OCI-LY3 (cell line): ENCODE data around the gene NCAN.

Experiments
- H2AFZ ChIP-seq: fragments of 200-600, 300-600 bp; shearing (Covaris generic); 2 replicates; pipeline ENCODE4 v1.6.0; 2014; ENCODE audit warnings: antibody characterized with exemption, low read depth, low read length
- H3K27ac ChIP-seq: fragments of 200-600, 300-600 bp; sonication (generic); 2 replicates; pipeline ENCODE4 v1.5.1; 2014; ENCODE audit warnings: mild to moderate bottlenecking, low read length, moderate library complexity, mixed read lengths
- H3K27me3 ChIP-seq: fragments of 200-600, 300-600 bp; sonication (generic); 2 replicates; pipeline ENCODE4 v1.6.1; 2014; ENCODE audit warnings: low read depth, low read length, mixed read lengths
- H3K36me3 ChIP-seq: fragments of 200-600, 300-600 bp; sonication (generic); replicated peaks from 2 replicates; pipeline ENCODE3; 2014; ENCODE audit warnings: low read depth, low read length, mixed read lengths
- H3K4me1 ChIP-seq: fragments of 300-600, 200-600 bp; sonication (generic); 2 replicates; pipeline ENCODE4 v1.6.1; 2014; ENCODE audit warnings: low read length, mixed read lengths
- H3K4me2 ChIP-seq: fragments of 200-600, 300-600 bp; sonication (generic); 2 replicates; pipeline ENCODE4 v1.6.1; 2014; ENCODE audit warnings: low read length, mixed read lengths
- H3K4me3 ChIP-seq: fragments of 300-600, 200-600 bp; sonication (generic); 2 replicates; pipeline ENCODE4 v1.5.1; 2014; ENCODE audit warnings: antibody characterized with exemption, mild to moderate bottlenecking, low read length, moderate library complexity
- H3K79me2 ChIP-seq: fragments of 300-600, 200-600 bp; shearing (Covaris generic); 2 replicates; pipeline ENCODE4 v1.6.1; 2014; ENCODE audit warnings: mild to moderate bottlenecking, low read length, mixed read lengths
- H3K9ac ChIP-seq: fragments of 300-600, 200-600 bp; shearing (Covaris generic); 2 replicates; pipeline ENCODE4 v1.6.0; 2014; ENCODE audit warnings: mild to moderate bottlenecking, low read length, moderate library complexity
- H3K9me3 ChIP-seq: fragments of 200-600, 300-600 bp; shearing (Covaris generic); 2 replicates; pipeline ENCODE4 v1.6.1; 2014; ENCODE audit warnings: low read length, mixed read lengths; ENCODE audit not compliant: insufficient read depth
- H4K20me1 ChIP-seq: fragments of 200-600, 300-600 bp; sonication (generic); 2 replicates; pipeline ENCODE4 v1.6.1; 2016; ENCODE audit warnings: low read length, mixed read lengths; ENCODE audit not compliant: insufficient read depth
- EZH2phosphoT487 ChIP-seq: fragments of 200-600 bp; shearing (Covaris generic); IDR thresholded peaks from 2 replicates; pipeline ENCODE4 v1.6.1; 2018; ENCODE audit warnings: antibody characterized with exemption, mixed run types, low read depth
- TF ChIP-seq, protein P1 (sequence below): fragments of 200-600, 300-600 bp; sonication (generic); IDR thresholded peaks from 2 replicates; pipeline ENCODE4 v1.5.1; 2014; ENCODE audit warnings: antibody characterized with exemption, low read length, low read depth

NCAN gene

DNA sequence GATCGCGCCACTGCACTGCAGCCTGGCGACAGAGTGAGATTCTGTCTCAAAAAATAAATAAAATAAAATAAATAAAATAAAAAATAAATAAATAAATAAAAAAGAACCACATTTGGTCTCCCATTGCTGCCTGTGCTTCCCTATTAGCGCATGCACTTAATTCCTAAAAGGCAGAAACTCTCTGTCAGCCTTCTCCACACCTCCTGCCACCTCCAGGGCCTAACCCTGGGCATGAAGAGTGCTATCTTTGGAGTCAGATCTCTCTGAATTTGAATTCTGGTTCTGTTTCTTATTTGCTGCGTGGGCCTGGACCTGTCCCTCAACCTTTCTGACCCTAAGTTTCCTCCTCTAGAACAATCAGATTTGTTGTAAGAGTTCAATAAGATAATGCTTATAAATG lies 11.3 kb downstream of the NCAN start:
- Histone ChIP-seq H4K20me1 (no peaks in the 10 kb centered on the region), H3K36me3 (no peaks in the 10 kb centered on the region), H3K4me1 (no peaks in the 10 kb centered on the region), H2AFZ (no peak overlapping the region), H3K9me3 (no peaks in the 10 kb centered on the region), H3K4me3 (no peak overlapping the region), H3K27me3 (no peaks in the 10 kb centered on the region; the same call in 1 of the 2 replicates), H3K79me2 (no peaks in the 10 kb centered on the region), H3K4me2 (no peak overlapping the region), H3K9ac (no peak overlapping the region), H3K27ac (no peak overlapping the region)
- TF ChIP-seq, protein P1, sequence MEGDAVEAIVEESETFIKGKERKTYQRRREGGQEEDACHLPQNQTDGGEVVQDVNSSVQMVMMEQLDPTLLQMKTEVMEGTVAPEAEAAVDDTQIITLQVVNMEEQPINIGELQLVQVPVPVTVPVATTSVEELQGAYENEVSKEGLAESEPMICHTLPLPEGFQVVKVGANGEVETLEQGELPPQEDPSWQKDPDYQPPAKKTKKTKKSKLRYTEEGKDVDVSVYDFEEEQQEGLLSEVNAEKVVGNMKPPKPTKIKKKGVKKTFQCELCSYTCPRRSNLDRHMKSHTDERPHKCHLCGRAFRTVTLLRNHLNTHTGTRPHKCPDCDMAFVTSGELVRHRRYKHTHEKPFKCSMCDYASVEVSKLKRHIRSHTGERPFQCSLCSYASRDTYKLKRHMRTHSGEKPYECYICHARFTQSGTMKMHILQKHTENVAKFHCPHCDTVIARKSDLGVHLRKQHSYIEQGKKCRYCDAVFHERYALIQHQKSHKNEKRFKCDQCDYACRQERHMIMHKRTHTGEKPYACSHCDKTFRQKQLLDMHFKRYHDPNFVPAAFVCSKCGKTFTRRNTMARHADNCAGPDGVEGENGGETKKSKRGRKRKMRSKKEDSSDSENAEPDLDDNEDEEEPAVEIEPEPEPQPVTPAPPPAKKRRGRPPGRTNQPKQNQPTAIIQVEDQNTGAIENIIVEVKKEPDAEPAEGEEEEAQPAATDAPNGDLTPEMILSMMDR, result no peak
- TF ChIP-seq EZH2phosphoT487, result no peak

DNA sequence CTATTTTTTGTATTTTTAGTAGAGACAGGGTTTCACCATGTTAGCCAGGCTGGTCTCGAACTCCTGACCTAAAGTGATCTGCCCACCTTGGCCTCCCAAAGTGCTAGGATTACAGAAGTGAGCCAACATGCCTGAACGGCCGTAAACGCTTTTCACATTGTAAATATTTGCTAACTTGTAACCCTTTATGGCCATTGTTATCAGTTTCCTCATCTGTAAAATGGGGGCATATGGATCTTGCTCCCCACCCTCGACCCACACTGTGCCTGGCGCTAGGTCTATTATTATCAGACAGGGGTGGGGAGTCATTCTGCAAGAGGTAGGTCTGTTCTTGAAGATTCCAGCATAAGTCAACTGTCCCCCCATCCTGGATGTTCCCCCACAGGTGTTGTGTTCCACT lies 11.9 kb downstream of the NCAN start:
- no peak overlapping the region for H3K9ac ChIP-seq
- no peaks in the 10 kb centered on the region for H3K79me2 ChIP-seq
- H3K4me3 ChIP-seq, result no peak overlapping the region

DNA sequence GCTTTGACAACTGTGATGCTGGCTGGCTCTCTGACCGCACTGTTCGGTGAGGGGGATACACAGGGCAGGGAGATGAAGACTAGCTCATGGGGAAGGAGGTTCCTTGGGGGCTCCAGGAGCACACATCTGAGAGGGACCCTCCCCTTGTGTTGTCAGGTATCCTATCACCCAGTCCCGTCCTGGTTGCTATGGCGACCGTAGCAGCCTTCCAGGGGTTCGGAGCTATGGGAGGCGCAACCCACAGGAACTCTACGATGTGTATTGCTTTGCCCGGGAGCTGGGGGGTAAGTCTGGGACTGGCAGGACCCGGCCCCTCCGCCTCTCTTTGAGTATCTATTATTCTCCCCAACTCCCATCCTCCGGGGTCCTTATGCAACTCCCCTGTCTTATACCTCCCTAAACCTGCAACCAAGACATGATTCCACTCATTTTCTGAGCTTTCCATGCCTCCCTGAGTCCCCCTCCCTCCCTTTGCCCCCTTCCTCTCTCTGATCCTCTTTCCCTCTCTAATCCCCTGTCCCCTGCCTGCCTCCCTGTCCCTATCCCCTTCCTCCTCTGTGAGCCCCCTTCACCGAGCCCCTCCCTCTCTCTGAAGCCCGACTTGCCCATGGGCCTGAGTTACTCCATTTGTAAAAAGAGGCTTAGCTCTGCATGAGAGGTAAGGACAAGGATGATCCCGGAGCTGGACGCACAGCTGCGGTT lies 12.5 kb downstream of the NCAN start:
- Histone ChIP-seq H3K9ac (no peak overlapping the region), H3K36me3 (no peaks in the 10 kb centered on the region), H3K4me2 (no peak overlapping the region), H3K4me3 (no peak overlapping the region), H3K27me3 (peaks cover 6% of the 10 kb centered on the region; the same call in 1 of the 2 replicates), H3K4me1 (no peaks in the 10 kb centered on the region), H4K20me1 (no peaks in the 10 kb centered on the region), H3K27ac (no peak overlapping the region), H3K79me2 (no peaks in the 10 kb centered on the region), H2AFZ (no peak overlapping the region), H3K9me3 (no peaks in the 10 kb centered on the region)
- TF ChIP-seq EZH2phosphoT487, result no peak
- TF ChIP-seq, protein P1, result no peak

More for the DNA sequence above, 11.9 kb downstream of the NCAN start:
- Histone ChIP-seq H3K4me1 (no peaks in the 10 kb centered on the region), H3K36me3 (no peaks in the 10 kb centered on the region), H4K20me1 (no peaks in the 10 kb centered on the region), H3K4me2 (no peak overlapping the region), H3K9me3 (no peaks in the 10 kb centered on the region), H2AFZ (no peak overlapping the region), H3K27ac (no peak overlapping the region), H3K27me3 (peaks cover 2% of the 10 kb centered on the region; the same call in 1 of the 2 replicates)
- no peak for TF ChIP-seq EZH2phosphoT487
- TF ChIP-seq, protein P1, result no peak

DNA sequence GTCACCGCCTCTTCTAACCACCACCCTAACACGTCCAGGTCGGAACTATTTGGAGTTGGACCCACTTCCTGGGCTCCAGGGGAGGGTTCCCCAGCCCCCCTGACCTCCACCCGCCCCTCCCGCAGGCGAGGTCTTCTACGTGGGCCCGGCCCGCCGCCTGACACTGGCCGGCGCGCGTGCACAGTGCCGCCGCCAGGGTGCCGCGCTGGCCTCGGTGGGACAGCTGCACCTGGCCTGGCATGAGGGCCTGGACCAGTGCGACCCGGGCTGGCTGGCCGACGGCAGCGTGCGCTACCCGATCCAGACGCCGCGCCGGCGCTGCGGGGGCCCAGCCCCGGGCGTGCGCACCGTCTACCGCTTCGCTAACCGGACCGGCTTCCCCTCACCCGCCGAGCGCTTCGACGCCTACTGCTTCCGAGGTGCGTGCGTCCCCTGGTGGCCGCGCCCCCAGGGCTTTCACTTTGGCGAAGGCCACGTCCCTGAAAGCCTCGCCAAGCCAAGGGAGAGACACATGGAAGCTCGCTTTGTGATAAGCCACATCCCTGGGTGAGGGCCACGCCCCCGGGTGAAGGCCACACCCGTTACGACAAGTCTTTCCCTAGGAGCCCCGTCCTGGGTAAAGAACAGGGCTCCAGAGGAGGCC lies 13.2 kb downstream of the NCAN start:
- Histone ChIP-seq H3K4me3 (no peak overlapping the region), H3K36me3 (no peaks in the 10 kb centered on the region), H2AFZ (no peak overlapping the region), H3K9me3 (no peaks in the 10 kb centered on the region), H3K9ac (no peak overlapping the region), H4K20me1 (no peaks in the 10 kb centered on the region), H3K27me3 (peaks cover 9% of the 10 kb centered on the region; the same call in 1 of the 2 replicates), H3K4me1 (no peaks in the 10 kb centered on the region), H3K4me2 (no peak overlapping the region), H3K27ac (no peak overlapping the region), H3K79me2 (no peaks in the 10 kb centered on the region)
- TF ChIP-seq, protein P1, result no peak
- no peak for TF ChIP-seq EZH2phosphoT487
